ENCODE measurements around the gene CMBL. TPM values are rescaled to one million over a fixed set of nuclear protein-coding genes. Genes with fewer than 3 reads are reported as not detected.

CMBL gene
- total RNA-seq, 8 experiments from 2014 or later, result 3.2 to 26.2 (median 9.9) TPM

- Histone ChIP-seq H3K4me3 (no peak overlapping the region), H3K4me1 (replicated peaks in 1 of 2) (peaks cover 0 to 2% of the 10 kb centered on the region in 2 donors), H3K27ac (no peak overlapping the region)
- WGBS, 10 experiments, result 60 to 98% (median 84%) methylated on average over 2 to 10 of the region's 11 CpGs; no CpG with 5 or more reads in 2 of the 10 experiments
- peak in 2 of 8 experiments; percentile 50 to 72 for ATAC-seq (replicated peaks in 6 of 8)
- in situ Hi-C loops (cut with MboI; ENCODE audit: low pct_unique_long_range_greater_than_20kb in 2 of 9, low sequenced_read_pairs in 9 of 9, unreplicated experiment in 9 of 9), result no loop called here
These were observed 78.2 kb downstream of the CMBL start for GRCh38 chr5:10229306-10230048.

GRCh38 chr5:10228288-10228687 lies 79.4 kb downstream of the CMBL start:
- WGBS, 10 experiments, result 86 to 100% (median 100%) methylated on average over 1 of the region's 1 CpG
- no peaks in the 10 kb centered on the region for H3K4me1 ChIP-seq (replicated peaks in 1 of 2)
- H3K27ac ChIP-seq, result no peak overlapping the region
- ATAC-seq (replicated peaks in 6 of 8), result no peak
- in situ Hi-C loops (cut with MboI; ENCODE audit: low pct_unique_long_range_greater_than_20kb in 2 of 9, low sequenced_read_pairs in 9 of 9, unreplicated experiment in 9 of 9), result no loop called here
- no peak overlapping the region for H3K4me3 ChIP-seq

Other genes with a start within 250 kb of the CMBL start
- gene ATPSCKMT, start 58.0 kb downstream of the CMBL start, total RNA-seq, result 10 to 100 TPM; 10.6 to 28.9 (median 21.1) TPM
- 100 to 1,000 TPM; 183 to 475 (median 297) TPM for gene CCT5, start 57.6 kb downstream of the CMBL start, total RNA-seq
- gene MARCHF6, start 45.8 kb upstream of the CMBL start, total RNA-seq, result 100 to 1,000 TPM in 4 of 8 experiments, 10 to 100 TPM in 4; 27.2 to 172 (median 96.6) TPM
- 10 to 100 TPM in 1 of 8 experiments, 1 to 10 TPM in 6, not detected in 1; 1.1 to 25.7 (median 2.2) TPM for gene ROPN1L, start 134.0 kb upstream of the CMBL start, total RNA-seq

Data from motor neuron (in vitro differentiated cells).